IMR-90 (cell line): Measurements from ENCODE around the gene CDKN2B-AS1.

Source experiments
- CHD1 ChIP-seq: IDR thresholded peaks from 2 replicates; pipeline ENCODE4 v1.6.1; 2012; ENCODE audit warnings: low read depth, low read length, improper control_type of control experiment
- ELK1 ChIP-seq: fragments of 150-350 bp; IDR thresholded peaks from 2 replicates; pipeline ENCODE4 v1.6.1; 2016; ENCODE audit warnings: low read depth, mild to moderate bottlenecking, low read length, moderate library complexity, borderline replicate concordance
- MAZ ChIP-seq: IDR thresholded peaks from 2 replicates; pipeline ENCODE4 v1.6.1; 2012; ENCODE audit warnings: low read depth, mild to moderate bottlenecking, low read length, improper control_type of control experiment, moderate library complexity, borderline replicate concordance
- POLR2A ChIP-seq: IDR thresholded peaks from 2 replicates; pipeline ENCODE4 v1.6.1; 2012; ENCODE audit warnings: mild to moderate bottlenecking, low read depth, low read length
- RCOR1 ChIP-seq: IDR thresholded peaks from 2 replicates; pipeline ENCODE4 v1.6.1; 2012; ENCODE audit warnings: mild to moderate bottlenecking, low read length, improper control_type of control experiment; ENCODE audit not compliant: insufficient replicate concordance
- RFX5 ChIP-seq: IDR thresholded peaks from 2 replicates; pipeline ENCODE4 v1.8.0; 2012; ENCODE audit warnings: low read depth, mild to moderate bottlenecking, low read length, moderate library complexity
- SMC3 ChIP-seq: fragments of 150-350 bp; IDR thresholded peaks from 2 replicates; pipeline ENCODE4 v1.6.1; 2016; ENCODE audit warnings: low read depth, mild to moderate bottlenecking, antibody characterized with exemption, low read length, moderate library complexity
- TF ChIP-seq, protein P1 (sequence below): conservative IDR thresholded peaks from 2 replicates; pipeline ENCODE4 v1.5.1; 2012; ENCODE audit warnings: mild to moderate bottlenecking, low read depth, low read length, improper control_type of control experiment
- TF ChIP-seq, protein P2 (sequence below): fragments of 150-350 bp; IDR thresholded peaks from 2 replicates; pipeline ENCODE4 v1.6.1; 2017; ENCODE audit warnings: mild to moderate bottlenecking, antibody characterized with exemption, low read length, low read depth

DNA sequence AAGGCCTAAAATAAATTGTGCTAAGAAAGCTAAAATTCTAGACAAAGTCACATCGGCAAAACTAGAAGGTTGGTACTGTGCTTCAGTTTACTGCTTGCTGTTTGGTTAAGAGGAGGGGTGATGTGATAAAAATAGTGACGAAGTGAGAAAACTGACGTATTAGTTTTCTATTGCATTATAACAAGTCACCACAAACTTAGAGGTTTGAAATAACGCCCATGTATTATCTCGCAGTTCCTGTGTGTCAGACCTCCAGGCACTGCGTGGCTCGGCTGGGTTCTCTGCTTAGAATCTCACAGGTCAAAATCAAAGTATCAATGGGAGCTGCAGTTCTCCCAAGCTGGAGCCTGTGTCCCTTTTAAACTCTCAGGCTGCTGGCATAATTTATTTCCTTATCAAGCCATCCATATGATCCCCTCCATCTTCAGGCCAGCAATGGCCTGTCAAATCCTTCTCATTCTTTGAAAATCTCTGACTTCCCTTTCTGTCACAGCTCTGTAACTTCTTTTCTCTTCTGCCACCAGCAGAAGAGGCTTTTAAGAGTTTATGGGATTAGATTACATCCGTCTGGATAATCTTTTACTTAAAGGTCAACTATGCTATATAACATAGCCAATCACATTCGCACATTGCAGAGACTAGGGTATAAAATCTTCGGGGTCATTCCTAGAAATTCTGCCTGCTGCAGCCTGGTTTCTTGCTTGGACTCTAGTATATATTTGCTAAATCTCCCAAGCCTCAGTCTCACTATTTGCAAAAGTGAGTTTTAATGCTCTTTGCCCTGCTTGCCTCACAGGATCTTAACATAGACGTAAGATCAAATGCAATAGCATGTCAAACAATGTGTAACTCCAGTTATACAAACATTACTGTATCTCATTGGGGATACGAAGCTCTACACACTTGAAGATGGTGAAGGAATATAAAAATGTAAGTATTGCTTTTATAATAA lies 118.6 kb downstream of the CDKN2B-AS1 start:
- TF ChIP-seq POLR2A, result no peak
- TF ChIP-seq, protein P1, sequence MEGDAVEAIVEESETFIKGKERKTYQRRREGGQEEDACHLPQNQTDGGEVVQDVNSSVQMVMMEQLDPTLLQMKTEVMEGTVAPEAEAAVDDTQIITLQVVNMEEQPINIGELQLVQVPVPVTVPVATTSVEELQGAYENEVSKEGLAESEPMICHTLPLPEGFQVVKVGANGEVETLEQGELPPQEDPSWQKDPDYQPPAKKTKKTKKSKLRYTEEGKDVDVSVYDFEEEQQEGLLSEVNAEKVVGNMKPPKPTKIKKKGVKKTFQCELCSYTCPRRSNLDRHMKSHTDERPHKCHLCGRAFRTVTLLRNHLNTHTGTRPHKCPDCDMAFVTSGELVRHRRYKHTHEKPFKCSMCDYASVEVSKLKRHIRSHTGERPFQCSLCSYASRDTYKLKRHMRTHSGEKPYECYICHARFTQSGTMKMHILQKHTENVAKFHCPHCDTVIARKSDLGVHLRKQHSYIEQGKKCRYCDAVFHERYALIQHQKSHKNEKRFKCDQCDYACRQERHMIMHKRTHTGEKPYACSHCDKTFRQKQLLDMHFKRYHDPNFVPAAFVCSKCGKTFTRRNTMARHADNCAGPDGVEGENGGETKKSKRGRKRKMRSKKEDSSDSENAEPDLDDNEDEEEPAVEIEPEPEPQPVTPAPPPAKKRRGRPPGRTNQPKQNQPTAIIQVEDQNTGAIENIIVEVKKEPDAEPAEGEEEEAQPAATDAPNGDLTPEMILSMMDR, result no peak
- no peak for TF ChIP-seq SMC3
- TF ChIP-seq, protein P2, sequence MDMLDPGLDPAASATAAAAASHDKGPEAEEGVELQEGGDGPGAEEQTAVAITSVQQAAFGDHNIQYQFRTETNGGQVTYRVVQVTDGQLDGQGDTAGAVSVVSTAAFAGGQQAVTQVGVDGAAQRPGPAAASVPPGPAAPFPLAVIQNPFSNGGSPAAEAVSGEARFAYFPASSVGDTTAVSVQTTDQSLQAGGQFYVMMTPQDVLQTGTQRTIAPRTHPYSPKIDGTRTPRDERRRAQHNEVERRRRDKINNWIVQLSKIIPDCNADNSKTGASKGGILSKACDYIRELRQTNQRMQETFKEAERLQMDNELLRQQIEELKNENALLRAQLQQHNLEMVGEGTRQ, result no peak
- no peak for TF ChIP-seq CHD1
- no peak for TF ChIP-seq RFX5
- no peak for TF ChIP-seq RCOR1
- no peak for TF ChIP-seq MAZ
- no peak for TF ChIP-seq ELK1
